GM18873 (cell line): ENCODE results near the gene CDH4.
"Not testable (repeated sequence)": the region's sequence is repeated elsewhere in the genome, so short reads cannot be mapped to it uniquely, and the experiment has no call there.

Source experiments
- ATAC-seq: cut with Tn5 transposase; IDR thresholded peaks from one replicate; pipeline ENCODE4 v1.9.1; 2021; ENCODE audit warnings: mild to moderate bottlenecking, moderate library complexity, moderate number of reproducible peaks; ENCODE audit not compliant: unreplicated experiment, low FRiP score

Gene CDH4

DNA sequence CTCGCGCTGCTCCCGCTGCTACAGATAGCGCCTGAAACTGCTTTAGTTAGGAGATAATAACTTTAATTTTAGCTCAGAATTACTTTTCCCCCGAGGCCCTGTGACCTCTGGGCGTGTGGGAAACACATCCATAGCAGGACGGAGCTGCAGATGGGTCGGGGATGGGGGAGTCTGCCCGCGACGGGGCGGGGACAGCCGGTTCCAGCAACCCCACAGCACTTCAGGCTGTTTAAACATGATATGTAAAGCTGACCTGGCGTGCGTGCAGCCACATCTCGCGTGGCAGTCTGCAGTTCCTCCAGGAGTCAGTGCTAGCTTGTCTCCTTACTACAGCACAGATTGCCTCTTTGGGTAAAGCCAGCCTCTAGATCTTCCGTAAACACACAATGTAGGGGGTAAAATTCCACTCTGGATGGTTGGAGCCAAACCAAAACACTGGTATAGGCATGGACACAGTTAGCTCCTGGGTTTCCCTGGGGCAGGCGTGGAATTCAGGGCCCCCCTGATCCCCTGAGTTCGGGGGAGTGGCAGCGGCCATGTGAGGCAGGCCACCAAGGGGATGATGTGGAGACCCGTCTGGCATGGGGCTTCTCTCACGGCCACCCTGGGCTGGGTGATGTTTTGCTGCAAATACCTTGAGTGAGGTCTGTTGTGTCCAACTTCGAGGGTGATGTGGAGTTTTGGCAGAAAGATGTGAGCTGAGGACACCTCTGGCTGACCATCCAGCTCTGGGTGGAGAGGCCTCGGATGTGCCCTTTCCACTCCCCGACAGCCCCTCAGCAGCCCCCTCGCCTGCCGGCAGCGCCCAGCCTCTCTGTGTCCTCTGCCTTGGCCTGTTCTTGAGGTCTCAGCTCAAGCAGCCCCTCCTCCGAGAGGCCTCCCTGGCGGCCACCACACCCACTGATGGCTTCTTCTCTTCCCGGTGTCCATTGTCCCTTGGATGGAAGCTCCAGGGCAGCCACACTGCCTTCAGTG, 599.2 kb downstream of the CDH4 start:
- no peak for ATAC-seq

DNA sequence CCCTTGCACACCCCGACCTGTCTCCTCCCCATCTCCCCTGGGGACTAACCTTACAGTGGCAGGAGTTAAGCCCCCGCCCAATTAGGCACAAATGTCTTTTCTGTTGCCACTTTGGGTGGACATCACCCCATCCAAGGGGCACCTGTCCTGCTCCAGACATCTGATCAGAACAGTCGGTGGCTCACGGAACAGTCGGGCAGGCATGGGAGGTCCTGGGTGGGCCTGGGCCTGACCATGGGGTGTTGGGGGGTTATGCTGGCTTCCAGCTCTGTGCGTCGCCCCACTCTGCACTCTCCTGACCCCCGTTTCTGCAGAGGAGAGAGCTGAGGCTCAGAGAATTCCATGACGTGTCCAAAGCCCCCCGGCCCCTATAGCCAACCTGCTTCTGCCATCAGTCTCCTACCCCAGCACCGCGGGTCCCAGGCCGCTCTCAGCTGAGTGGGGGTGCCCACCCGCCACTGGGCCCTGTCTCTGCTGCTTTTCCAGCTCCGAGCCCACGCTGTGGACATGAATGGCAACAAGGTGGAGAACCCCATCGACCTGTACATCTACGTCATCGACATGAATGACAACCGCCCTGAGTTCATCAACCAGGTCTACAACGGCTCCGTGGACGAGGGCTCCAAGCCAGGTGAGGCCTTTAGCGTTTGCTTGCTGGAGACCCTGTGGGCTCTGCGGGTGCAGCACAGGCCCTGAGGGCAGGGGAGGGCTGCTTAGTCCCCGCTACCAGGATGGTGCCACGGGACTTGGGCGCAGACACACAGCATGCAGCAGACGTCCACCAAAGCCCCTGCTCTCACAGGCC, 600.4 kb downstream of the CDH4 start:
- no peak for ATAC-seq

DNA sequence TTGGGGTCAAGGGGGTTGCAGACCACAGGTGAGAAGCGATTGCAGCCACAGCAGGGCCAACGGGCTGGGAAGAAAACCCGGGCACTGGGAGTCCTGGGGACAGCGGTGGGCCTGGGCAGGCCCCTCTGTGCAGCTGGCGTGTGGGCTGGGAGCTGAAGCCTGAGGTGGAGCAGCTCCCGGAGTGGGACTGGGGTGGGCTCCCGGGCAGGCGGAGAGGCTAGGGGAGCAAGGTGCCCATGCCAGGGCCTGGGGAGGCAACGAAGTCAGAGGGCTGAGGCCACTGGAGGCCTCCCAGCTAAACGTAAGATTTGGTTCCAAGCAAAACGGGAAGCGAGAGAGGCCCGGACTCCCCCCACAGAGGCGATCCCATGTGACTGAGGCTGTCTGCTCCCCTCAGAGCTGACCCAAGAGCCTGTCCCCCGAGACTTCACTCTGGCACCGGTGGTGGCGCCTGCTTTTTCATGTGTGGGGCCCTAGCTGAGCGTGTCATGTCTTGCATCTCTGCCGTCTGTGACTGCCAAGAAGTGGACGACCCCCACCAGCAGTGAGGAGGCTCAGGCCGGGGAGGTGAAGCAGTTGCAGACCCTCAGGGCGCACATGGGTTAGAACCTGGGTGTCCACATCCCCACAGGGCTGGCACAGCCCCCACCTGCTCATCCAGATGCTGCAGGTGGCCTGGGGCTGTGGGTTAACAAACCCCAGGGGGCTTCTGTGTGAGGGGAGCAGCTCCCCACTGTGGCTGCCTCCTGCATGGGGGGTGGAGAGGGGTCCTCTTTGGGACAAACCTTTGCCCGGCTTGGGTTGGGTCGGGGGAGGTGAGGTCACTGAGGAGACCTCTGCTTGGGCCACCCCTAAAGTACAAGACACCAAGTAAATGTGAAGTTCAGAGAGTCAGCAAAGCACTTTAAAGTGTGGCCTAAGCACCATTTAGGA, 601.3 kb downstream of the CDH4 start:
- no peak for ATAC-seq

DNA sequence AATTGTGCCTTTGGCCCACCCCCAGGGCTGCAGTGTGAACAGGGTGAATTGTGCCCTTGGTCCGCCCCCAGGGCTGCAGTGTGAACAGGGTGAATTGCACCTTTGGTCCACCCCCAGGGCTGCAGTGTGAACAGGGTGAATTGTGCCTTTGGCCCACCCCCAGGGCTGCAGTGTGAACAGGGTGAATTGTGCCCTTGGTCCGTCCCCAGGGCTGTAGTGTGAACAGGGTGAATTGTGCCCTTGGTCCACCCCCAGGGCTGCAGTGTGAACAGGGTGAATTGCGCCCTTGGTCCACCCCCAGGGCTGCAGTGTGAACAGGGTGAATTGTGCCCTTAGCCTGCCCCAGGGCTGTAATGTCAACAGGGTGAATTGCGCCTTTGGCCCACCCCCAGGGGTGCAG, 602.5 kb downstream of the CDH4 start:
- ATAC-seq = not testable (repeated sequence)

DNA sequence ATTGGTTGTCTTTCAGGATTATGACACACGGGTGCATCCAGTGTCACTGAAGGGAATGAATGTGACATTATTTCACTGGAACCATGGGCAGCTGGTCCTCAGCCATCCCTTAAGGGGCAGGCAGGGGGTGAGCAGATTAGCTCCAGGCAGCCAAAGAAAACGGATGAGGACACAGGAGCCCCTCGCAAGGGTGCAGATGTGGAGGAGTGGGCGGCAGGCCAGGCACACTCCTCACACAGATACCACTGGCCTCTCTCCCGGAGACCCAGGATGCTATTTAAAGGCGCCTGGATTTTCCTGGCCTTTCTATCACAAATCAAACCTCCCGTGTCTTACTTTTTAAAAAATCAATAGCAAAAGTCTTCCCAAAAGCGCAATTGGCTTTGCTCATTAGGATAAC, 603.2 kb downstream of the CDH4 start:
- ATAC-seq = no peak

DNA sequence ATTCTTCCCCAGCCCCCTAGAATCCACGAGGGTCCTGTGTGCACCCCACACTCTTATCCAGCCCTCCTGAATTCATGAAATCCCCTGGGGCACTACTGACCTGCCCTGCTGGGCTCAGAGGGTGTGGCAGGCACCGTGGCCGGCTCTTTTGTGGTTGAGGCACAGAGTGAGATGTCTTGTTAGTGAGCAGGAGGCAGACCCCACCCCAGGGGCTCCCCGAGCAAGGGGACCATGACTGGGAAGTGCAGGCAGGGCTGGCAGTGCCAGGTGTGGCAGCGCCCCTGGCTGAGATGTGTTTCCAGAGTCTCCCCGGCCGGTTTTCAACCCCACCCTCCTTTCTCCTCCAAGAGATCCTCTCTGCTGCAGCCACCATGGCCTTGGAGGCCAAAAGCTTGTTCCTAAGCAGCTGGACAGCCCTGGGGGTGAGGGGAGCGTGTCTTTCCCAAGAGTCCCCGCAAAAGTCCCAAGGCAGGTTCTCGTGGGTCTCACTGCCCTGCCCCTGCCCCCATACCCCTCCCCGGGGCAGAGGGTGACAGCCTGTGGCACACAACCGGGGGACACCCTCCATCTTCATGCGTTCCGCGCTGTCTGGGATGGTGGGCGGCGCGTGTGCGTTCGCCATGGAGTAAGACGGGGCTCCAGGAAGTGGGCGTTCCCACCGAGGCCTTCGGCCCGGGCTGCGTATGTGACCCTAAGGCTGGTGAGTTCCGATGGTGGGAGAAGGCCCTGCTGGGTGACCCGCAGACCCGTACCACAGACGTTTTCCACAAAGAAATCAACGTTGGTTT, 604.8 kb downstream of the CDH4 start:
- no peak for ATAC-seq

DNA sequence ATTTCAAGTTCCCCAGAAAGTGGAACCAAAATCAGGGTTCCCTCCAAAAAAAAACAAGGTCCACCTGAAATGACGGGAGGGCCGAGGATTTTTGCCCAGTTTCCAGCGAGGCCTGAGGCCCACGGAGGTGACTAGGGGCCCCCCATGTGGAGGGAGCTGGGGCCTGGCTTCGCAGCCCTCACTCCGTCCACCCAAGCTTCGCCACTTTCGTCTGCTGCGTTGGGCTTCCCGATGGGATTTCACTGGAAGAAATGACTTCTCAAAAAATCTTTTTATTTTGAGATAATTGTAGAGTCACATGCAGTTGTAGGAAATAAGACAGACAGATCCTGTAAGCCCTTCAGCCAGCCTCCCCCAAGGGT, 605.3 kb downstream of the CDH4 start:
- no peak for ATAC-seq

DNA sequence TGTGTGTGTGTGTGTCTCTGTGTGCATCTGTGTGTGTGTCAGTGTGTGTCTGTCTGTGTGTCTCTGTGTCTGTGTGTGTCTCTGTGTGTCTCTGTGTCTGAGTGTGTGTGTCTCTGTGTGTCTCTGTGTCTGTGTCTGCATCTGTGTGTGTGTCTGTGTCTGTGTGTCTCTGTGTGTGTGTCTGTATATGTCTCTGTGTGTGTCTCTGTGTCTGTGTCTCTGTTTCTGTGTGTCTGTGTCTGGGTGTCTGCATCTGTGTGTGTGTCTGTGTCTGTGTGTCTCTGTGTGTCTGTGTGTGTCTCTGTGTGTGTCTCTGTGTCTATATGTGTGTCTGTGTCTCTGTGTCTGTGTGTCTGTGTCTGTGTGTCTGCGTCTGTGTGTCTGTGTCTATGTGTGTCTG, 605.8 kb downstream of the CDH4 start:
- ATAC-seq = no peak

DNA sequence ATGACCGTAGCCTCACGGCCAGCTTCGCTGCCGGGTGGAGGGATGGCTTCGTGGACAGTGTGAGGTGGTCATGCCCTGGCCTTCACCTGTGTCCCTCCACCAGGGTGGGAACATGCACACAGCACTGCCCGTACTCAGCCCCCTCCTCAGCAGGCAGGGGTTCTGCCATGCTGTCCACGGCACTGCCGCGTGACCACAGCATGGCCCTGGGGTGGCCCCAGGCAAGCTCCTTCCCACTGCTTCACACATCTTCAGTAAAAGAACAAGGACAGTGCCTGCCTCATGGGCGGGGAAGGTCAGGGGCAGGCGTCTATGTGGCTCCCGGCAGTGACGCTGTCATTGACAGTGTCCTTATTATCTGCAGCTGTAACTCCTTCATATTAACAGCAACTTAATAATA, 607.7 kb downstream of the CDH4 start:
- no peak for ATAC-seq

DNA sequence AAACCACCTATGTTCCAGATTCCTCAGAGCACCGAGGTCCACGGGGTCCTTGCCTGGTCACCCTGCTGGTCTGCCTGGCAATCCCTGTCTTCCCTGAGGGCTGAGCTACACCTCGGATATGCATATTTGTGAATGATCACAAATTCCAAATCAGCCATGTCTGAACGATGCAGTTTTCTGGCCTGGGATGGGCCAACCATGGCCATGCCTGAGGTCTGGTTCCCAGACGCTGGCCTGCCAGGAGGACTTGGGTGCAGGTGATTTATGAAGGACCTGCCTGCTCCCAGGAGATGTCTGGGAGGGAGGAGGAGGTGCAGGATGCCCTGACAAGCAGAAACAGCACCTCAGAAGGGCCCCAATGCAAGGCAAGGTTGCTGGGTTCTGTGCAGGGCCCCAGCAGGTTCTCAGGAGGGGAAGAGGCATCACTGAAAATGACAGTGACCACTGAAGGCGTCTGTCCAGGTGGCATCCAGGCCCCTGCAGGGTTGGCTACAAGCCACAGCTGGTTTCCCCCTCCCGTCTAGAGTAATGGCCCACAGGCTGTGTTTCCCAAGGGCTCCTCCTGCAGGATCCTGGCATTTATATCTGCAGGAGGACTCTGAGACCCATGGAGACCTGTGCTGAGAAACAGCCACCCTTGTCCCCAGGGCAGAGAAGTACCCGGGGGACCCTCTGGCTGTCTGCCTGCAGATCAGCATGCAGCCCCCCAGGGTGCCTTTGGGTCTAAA, 608.4 kb downstream of the CDH4 start:
- ATAC-seq = no peak

DNA sequence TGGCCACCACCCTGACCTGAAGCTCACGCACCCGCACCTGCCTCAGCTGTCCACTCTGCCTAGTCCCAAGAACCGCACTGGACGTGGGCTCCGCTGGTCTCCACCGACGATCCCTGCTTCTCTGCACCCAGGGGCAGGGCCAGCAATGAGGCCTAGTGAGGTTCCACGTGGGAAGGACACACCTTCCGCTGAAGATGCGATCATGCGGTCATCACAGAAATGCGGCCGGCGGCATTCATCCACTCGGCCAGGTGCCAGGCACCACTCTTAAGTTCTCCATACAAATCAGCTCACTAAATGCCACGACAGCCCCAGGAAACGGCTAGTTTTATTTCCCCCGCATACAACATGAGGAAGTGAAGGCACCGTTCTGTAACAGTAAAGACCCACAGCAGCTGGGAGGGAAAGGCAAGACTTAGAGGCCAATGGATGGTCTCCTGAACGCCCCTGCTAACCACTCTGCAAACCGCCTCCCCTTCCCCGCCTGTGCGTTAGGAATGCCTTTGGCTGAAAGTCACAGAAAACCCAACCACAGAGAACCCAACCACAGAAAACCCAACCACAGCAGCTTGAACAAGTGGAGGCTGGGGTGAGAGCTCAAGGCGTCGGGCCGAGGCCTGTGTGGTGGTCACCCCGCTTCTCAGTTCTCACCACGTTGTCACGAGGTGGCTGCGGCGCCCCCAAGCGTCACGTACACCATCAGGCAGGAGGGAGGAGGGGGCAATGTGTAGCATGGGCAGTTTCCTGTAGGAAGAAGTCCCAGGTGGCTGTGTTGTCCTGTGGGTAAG, 609.2 kb downstream of the CDH4 start:
- ATAC-seq = no peak

DNA sequence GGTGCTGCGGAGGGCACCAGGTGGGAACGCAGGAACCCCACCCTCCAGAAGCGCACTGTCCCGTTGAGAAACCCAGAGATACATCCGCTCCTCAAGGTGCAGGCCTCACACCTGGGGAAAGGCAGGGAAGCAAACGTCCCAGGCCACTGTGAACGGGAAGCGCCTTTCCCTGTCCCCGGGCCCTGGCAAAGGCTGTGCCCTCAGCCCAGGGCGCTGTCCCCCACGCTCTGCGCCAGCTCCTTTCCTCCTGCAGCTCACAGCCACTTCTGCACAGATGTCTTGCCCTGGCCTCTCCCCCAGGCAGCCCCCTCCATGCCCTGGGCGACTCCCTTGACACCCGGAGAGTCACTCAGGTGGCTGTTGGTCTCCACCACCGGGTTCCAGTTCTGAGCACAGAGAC, 609.8 kb downstream of the CDH4 start:
- no peak for ATAC-seq

DNA sequence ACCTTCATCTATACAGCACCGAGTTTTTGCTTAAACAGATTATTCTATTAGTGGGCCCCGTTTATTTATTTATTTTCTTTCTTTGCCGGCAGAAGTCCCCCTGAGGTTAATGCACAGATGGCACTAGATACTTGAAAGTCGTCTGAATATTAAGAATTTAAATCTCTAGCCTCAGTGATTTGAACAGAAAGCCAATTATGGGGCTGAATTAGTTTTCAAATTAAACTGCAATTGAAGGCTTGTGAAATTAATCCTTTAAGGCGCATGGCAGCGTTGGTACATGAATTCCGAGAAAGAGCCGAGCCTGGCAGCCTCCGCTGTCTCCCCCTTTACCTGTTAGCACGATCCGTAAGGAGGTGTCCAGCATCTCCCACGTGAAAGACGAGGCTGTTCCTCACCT, 610.8 kb downstream of the CDH4 start:
- no peak for ATAC-seq

DNA sequence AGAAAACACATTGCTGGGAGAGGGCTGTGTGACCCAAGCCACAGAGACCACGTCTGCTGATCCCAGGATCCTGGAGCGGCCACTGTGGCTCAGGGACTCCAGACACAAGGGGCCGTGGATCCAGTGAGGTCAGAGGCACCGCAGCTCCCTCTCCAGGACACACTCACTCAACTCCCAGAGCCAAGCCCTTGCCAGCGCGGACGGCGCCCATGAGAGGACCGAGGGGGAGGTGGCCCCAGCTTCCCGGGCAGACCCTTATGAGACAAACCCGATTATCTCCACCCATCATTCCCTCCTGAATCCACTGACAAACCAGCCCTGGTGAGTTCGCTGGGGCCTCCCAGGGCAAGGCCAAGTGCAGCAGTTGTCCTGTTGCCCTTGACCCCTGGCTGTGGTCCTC, 612.4 kb downstream of the CDH4 start:
- no peak for ATAC-seq

DNA sequence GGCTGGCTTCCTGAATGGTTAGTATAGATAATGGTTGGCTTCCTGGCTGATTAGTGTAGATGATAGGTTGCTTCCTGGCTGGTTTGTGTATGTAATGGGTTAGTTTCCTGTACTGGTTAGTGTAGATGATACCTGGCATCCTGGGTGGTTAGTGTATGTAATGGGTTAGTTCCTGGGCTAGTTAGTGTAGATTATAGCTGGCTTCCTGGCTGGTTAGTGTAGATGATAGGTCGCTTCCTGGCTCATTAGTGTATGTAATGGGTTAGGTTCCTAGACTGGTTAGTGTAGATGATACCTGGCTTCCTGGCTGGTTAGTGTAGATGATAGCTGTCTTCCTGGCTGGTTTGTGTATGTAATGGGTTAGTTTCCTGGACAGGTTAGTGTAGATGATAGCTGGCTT, 613.3 kb downstream of the CDH4 start:
- ATAC-seq = no peak

DNA sequence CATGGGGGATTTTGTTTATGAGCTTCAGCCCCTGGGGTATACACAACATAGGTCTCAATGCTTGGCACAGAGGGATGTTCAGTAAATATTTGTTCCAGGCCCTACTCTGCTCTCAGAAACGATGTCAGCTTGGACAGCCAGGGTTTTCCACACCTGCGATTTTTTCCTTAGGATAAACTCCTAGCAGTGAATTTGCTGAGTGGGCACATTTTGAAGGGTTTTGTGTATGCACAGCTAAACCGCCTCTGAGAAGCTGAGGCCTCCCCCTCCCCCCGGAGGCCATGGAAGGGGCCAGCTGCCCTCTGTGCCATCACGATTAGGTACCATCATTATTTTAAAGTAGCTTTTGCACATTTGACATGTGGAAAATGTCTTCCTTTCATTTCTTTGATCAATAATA, 614.1 kb downstream of the CDH4 start:
- ATAC-seq = no peak

DNA sequence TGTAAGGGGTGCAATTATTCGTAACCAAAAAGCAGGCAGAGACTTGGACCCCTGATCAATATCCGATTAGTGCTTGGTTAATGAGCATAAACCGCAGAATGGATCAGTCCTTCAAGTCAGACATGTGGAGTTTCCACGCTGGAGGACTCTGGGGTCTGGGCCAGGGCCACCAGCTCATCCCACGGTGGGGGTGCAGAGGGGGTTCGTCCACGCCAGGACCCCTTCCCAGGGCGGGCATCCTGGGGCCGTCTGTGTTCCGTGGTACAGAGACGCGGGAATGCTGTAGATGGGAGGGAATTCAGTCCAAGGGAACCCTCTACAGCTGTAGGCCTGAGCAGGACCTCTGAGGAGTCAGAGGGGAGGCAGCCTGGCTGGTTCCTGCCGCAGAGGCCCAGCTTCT, 615.9 kb downstream of the CDH4 start:
- no peak for ATAC-seq

DNA sequence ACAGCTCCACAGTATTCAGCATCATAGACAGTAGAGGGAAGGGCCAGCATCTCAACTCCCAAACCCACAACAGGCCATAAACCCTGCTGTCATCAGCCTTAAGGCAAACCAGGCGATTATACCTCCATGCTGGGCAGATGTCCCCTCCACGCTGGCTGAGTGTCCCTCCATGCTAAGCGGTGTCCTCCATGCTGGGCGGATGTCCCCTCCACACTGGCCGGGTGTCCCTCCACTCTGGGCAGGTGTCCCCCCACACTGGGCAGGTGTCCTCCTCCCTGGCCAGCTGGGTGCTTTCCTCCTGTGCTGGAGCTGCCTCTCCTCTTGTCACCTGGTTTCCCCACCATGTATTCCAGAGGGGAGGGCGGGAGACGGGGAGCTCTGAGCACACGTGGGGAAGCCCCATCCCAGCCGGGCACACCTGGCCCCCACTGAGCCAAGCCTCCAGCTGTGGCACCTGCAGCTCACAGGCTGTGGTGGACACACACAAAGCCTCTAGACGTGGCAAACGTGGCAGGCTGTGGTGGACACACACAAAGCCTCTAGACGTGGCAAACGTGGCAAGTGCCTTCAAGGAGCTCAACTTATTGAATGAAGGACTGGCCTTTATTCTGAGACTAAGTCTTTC, 616.5 kb downstream of the CDH4 start:
- no peak for ATAC-seq
